SK-N-MC (cell line): ENCODE data around the gene ASGR1.

Experiments used
- EZH2 ChIP-seq: fragments of 200-600 bp; sonication (generic); IDR thresholded peaks from one replicate; pipeline ENCODE4 v1.6.1; 2017; ENCODE audit warnings: antibody characterized with exemption
- FOXP2 ChIP-seq: optimal IDR thresholded peaks from 2 replicates; pipeline ENCODE3; 2011; ENCODE audit warnings: mild to moderate bottlenecking, moderate library complexity; ENCODE audit not compliant: insufficient read depth; ENCODE audit errors: extremely low read length, control extremely low read depth
- POLR2AphosphoS5 ChIP-seq: IDR thresholded peaks from 2 replicates; pipeline ENCODE4 v1.6.1; 2012; ENCODE audit warnings: mild to moderate bottlenecking, low read depth, low read length, borderline replicate concordance

DNA sequence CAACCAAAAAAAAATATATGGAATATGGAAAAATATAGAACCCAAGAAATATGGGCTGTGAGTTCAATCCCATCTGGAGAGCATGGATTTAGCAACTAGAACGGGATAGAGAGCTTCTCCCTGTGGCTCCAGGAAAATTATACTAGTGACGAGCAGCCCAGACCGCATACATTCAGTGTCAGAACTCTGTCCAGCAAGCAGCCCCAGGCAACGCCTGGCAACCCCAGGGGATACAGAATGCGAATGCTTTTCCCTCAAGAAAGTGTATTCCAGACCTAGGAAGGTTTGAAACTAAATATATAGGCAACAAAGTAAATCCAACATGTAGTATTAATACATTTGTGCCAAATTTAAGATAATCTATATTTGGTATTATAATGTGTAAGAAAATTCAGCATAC, 51.0 kb downstream of the ASGR1 start:
- TF ChIP-seq POLR2AphosphoS5 (no peak), EZH2 (no peak), FOXP2 (no peak)
